Activated T-helper 2 cell treated with anti-CD3 and anti-CD28 coated beads, Interferon-gamma antibody, Interleukin-2, Interleukin-4, amounts not matched to agents 10 μg/mL and 5 μg/mL and 100 μg/mL, durations not matched to agents 14 hours and 24 hours and 36 hours (primary cell): ENCODE data around the gene VPS51. TPM values are rescaled to one million over a fixed set of nuclear protein-coding genes. Genes with fewer than 3 reads are reported as not detected.

Experiments
- DNase-seq: peaks from one replicate; pipeline ENCODE4 v3.0.0; 2021; ENCODE audit warnings: low spot score
- H3K27ac Mint-ChIP-seq: one replicate; pipeline ENCODE4 v1.8.0; 2021; ENCODE audit warnings: mixed read lengths
- H3K27me3 Mint-ChIP-seq: one replicate; pipeline ENCODE4 v1.8.0; 2021; ENCODE audit warnings: low read depth, mixed read lengths
- H3K36me3 Mint-ChIP-seq: one replicate; pipeline ENCODE4 v1.8.0; 2021; ENCODE audit warnings: low read depth, mixed read lengths
- H3K4me1 Mint-ChIP-seq: one replicate; pipeline ENCODE4 v1.8.0; 2021; ENCODE audit warnings: low read depth, mixed read lengths
- H3K4me3 Mint-ChIP-seq: one replicate; pipeline ENCODE4 v1.8.0; 2021; ENCODE audit warnings: low read depth, mild to moderate bottlenecking, moderate library complexity, mixed read lengths
- H3K9me3 Mint-ChIP-seq: one replicate; pipeline ENCODE4 v1.8.0; 2021; ENCODE audit warnings: mixed read lengths
- intact Hi-C: fragments of 100-400 bp; cut with micrococcal nuclease; formaldehyde crosslinking; loops from one replicate; pipeline ENCODE4 v1.15.1; 2023
- total RNA-seq: library from RNA; stranded (reverse); gene quantifications from 2 replicates; pipeline ENCODE4 v1.2.3, GENCODE V29; 2022

The VPS51 gene
- total RNA-seq, 1 donor from 2014 or later = 121 TPM

DNA sequence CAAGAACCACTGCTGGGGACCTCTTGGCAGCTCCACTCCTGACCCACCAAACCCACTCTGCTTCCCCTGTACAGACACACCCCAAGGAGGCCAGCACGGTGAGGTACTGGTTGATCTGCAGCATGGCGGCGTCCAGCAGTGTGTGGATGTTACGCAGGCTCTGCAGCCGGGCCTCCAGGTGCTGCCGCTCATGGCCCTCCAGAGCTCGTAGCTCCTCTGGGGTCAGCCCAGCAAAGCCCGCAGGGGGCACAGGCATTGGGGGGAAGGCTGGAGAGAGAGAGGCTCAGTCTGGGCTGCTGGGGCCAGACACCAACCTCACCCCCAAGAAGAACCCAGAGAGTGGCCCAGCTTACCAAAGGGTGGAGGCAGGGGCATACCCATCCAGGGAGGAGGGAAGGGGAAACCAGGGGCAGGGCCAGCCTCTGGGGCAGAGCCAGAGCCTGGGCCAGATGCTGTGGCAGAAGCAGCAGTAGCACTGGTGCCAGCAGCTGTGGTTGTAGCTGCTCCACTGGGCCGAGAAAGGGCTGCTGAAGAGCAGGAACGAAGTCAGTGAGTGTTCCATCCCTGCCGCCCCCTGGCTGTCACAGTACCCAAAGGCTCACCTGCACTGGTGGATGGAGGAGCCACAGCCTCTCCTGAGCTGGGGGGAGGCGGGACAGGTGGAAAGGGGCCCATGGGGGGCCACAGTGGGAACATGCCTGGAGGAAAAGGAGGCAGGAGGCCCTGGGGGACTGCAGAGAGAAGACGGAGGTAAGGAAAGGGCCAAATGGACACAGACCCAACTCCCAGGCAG, 33.8 kb downstream of the VPS51 start:
- Mint-ChIP-seq H3K4me1 (peaks cover 13% of the 10 kb centered on the region), H3K36me3 (peaks cover 70% of the 10 kb centered on the region), H3K9me3 (no peaks in the 10 kb centered on the region), H3K27me3 (no peaks in the 10 kb centered on the region), H3K4me3 (no peak overlapping the region), H3K27ac (no peak overlapping the region)
- no peak for DNase-seq
- intact Hi-C loops = loop anchor here (5.0 kb wide), 1 partner anchor 132 kb away; the partner anchor contains the start of gene POLA2

- H3K27ac Mint-ChIP-seq = no peak overlapping the region
- H3K4me3 Mint-ChIP-seq = no peak overlapping the region
- DNase-seq = no peak
- H3K4me1 Mint-ChIP-seq = peaks cover 18% of the 10 kb centered on the region
- H3K27me3 Mint-ChIP-seq = no peaks in the 10 kb centered on the region
- H3K36me3 Mint-ChIP-seq = peaks cover 60% of the 10 kb centered on the region
- intact Hi-C loops = loop anchor here (5.0 kb wide), 1 partner anchor 131 kb away; the partner anchor contains the start of gene POLA2
- H3K9me3 Mint-ChIP-seq = no peaks in the 10 kb centered on the region
Observed at GRCh38 chr11:65130631-65131416, 34.8 kb downstream of the VPS51 start.

DNA sequence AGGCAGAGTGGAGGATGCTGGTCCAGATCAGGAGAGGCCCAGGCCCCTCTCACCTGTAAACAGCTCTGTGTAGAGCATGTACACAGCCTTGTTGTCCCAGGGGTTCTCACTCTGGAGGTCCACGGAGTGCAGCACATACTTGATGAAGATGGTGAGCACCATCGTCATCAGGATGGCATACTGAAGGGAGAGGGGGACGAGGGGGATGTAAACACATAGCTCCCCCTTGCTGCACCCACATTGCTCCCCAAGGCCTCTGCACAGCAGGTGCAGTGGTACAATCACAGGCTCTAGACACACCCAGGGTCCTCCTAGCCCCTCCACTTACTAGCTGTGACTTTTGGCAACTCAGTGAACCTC, 35.4 kb downstream of the VPS51 start:
- H3K27ac Mint-ChIP-seq = no peak overlapping the region

DNA sequence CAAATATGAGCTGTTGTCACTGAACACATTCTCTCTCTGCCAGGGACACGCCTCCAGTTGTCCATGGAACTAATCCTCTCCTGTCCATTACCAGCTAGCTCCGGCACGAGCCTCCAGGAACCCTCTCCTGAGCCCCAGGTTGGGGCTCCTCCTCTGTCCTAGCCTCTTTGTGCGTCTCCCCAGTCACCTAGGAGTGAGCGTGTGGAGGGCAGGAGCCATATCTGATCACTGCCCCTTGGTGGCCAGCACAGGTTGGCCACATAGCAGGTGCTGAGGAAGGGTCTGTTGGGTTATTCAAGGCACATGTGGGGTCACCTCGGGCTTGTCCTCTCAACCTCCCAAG, 35.9 kb downstream of the VPS51 start:
- Mint-ChIP-seq H3K27ac (no peak overlapping the region), H3K4me1 (peaks cover 26% of the 10 kb centered on the region), H3K4me3 (no peak overlapping the region), H3K36me3 (peaks cover 52% of the 10 kb centered on the region), H3K27me3 (no peaks in the 10 kb centered on the region), H3K9me3 (no peaks in the 10 kb centered on the region)
- no peak for DNase-seq
- intact Hi-C loops = loop anchor here (5.0 kb wide), 1 partner anchor 130 kb away; the partner anchor contains the start of gene POLA2

More for the DNA sequence above, 35.4 kb downstream of the VPS51 start:
- intact Hi-C loops = loop anchor here (5.0 kb wide), 1 partner anchor 131 kb away; the partner anchor contains the start of gene POLA2
- H3K9me3 Mint-ChIP-seq = no peaks in the 10 kb centered on the region
- H3K27me3 Mint-ChIP-seq = no peaks in the 10 kb centered on the region
- no peak overlapping the region for H3K4me3 Mint-ChIP-seq
- peaks cover 57% of the 10 kb centered on the region for H3K36me3 Mint-ChIP-seq
- DNase-seq = no peak
- H3K4me1 Mint-ChIP-seq = peaks cover 23% of the 10 kb centered on the region

GRCh38 chr11:65132238-65132987, 36.4 kb downstream of the VPS51 start:
- Mint-ChIP-seq H3K36me3 (peaks cover 47% of the 10 kb centered on the region), H3K27me3 (no peaks in the 10 kb centered on the region), H3K27ac (no peak overlapping the region), H3K4me3 (peak overlapping the region; percentile 96), H3K9me3 (no peaks in the 10 kb centered on the region), H3K4me1 (peaks cover 26% of the 10 kb centered on the region)
- no peak for DNase-seq
- intact Hi-C loops = loop anchor here (5.0 kb wide), 1 partner anchor 130 kb away; the partner anchor contains the start of gene POLA2

- Mint-ChIP-seq H3K27me3 (no peaks in the 10 kb centered on the region), H3K4me3 (peak overlapping the region; percentile 96), H3K9me3 (no peaks in the 10 kb centered on the region), H3K27ac (peak overlapping the region; percentile 99), H3K4me1 (peaks cover 26% of the 10 kb centered on the region), H3K36me3 (peaks cover 41% of the 10 kb centered on the region)
- DNase-seq = peak; percentile 49
- intact Hi-C loops = loop anchor here (5.0 kb wide), 1 partner anchor 129 kb away; the partner anchor contains the start of gene POLA2
Observed at GRCh38 chr11:65132988-65133700, 37.1 kb downstream of the VPS51 start.

DNA sequence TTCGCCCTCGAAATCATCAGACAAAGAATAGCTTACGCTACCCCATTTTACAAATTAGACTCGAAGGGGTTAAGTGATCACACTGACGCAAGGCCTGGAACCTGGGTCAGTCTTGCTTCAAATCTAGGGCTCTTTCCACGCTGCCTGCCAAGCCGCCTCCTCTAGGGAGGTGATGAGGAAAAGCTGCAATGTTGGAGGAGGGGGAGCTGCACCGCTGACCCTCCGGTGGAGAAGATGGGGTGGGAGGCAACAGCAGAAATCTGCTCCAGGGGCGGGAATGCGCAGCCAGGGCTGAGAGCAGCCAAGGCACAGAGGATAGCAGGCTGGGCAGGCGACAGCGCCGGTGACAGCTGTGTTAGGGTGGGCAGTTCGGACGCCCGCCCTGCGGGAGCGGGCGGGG, 37.7 kb downstream of the VPS51 start:
- intact Hi-C loops = loop anchor here (2.0 to 5.0 kb wide), 3 partner anchors 17 to 129 kb away; partner anchors contain the start of genes CAPN1, POLA2 and ZNHIT2
- Mint-ChIP-seq H3K36me3 (peaks cover 35% of the 10 kb centered on the region), H3K9me3 (no peaks in the 10 kb centered on the region), H3K27me3 (no peaks in the 10 kb centered on the region), H3K4me1 (peaks cover 26% of the 10 kb centered on the region), H3K4me3 (peak overlapping the region; percentile 96), H3K27ac (peak overlapping the region; percentile 99)
- peak; percentile 12 for DNase-seq

GRCh38 chr11:65134240-65134951, 38.4 kb downstream of the VPS51 start, which contains the start of gene SYVN1:
Gene SYVN1 (minus strand): TSS chr11:65134519. CDS start chr11:65133601, 918 bp downstream.
- Mint-ChIP-seq H3K36me3 (peaks cover 32% of the 10 kb centered on the region), H3K27me3 (no peaks in the 10 kb centered on the region), H3K4me3 (peak within 1 kb of the TSS; percentile 96), H3K27ac (peak within 1 kb of the TSS; percentile 99), H3K4me1 (peaks cover 26% of the 10 kb centered on the region), H3K9me3 (no peaks in the 10 kb centered on the region)
- peak; percentile 90 for DNase-seq
- intact Hi-C loops = loop anchor here (2.0 to 5.0 kb wide), 3 partner anchors 18 to 128 kb away; partner anchors contain the start of genes CAPN1, POLA2 and ZNHIT2

DNA sequence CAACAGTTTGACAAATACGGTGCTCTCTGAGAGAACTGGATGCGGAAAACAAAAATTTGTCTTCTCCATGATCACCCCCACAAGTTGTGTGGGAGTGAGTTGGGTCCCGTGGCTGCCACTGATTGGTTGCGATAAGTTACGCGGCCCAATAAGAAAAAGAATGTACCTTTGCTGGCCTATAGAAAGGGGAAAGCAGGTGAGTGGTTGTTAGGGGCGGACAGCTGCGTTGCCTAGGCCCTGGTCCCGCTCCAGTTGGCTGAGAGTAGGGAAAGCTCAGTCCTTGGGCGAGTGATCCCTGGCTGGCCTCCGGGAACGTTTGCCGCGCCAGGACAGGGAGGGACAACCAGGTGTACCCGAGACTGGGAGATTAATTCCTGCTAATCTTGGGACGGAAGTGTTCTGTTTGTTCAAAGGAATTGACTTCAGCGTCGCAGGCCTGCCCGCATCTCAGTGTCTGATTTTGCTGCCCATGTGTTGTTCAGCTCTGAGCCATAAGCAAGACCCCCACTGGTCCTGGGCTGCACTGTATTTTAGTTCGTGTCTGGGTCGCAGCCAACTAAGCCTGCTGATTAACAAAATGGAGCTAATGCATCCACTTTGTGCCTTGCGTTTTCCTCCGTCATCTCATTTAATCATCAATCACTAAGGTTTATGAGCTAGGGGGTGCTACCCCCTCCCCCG, 39.1 kb downstream of the VPS51 start:
- intact Hi-C loops = loop anchor here (1.0 to 5.0 kb wide), 5 partner anchors 13 to 127 kb away; partner anchors contain the start of genes CAPN1, FAU, MRPL49 and POLA2
- Mint-ChIP-seq H3K36me3 (peaks cover 27% of the 10 kb centered on the region), H3K9me3 (no peaks in the 10 kb centered on the region), H3K4me3 (peak overlapping the region; percentile 96), H3K27ac (peak overlapping the region; percentile 99), H3K27me3 (peaks cover 2% of the 10 kb centered on the region), H3K4me1 (peaks cover 26% of the 10 kb centered on the region)
- DNase-seq = peak; percentile 86

DNA sequence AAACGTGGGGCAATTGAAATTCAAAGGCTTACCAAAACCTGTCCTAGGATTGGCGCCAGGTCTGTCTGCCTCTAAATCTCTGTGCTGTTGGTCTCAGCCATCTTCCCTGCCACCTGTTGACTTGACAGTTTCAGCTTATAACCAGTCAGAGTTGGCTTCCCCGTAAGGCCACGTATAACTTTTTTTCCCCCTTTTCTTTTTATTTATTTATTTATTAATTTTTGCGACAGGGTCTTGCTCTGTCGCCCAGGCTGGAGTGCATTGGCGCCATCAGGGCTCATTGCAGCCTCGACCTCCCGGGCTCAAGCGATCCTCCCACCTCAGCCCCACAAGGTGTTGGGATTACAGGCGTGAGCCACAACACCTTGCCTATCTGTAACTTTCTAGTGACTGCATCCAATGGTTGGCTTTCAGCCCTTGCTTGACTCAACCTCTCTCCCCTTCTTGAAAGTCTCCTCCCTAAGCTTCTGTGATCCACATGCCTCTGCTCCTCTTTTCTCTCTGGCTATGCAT, 39.7 kb downstream of the VPS51 start:
- intact Hi-C loops = loop anchor here (1.0 to 2.0 kb wide), 4 partner anchors 13 to 108 kb away; partner anchors contain the start of genes CAPN1, FAU, MRPL49 and SNX15
- H3K27me3 Mint-ChIP-seq = peaks cover 4% of the 10 kb centered on the region
- DNase-seq = no peak
- H3K27ac Mint-ChIP-seq = peak overlapping the region; percentile 99
- H3K4me3 Mint-ChIP-seq = peak overlapping the region; percentile 96
- peaks cover 24% of the 10 kb centered on the region for H3K36me3 Mint-ChIP-seq
- peaks cover 26% of the 10 kb centered on the region for H3K4me1 Mint-ChIP-seq
- no peaks in the 10 kb centered on the region for H3K9me3 Mint-ChIP-seq
